ENCODE results near the gene PLEKHM2.

DNA sequence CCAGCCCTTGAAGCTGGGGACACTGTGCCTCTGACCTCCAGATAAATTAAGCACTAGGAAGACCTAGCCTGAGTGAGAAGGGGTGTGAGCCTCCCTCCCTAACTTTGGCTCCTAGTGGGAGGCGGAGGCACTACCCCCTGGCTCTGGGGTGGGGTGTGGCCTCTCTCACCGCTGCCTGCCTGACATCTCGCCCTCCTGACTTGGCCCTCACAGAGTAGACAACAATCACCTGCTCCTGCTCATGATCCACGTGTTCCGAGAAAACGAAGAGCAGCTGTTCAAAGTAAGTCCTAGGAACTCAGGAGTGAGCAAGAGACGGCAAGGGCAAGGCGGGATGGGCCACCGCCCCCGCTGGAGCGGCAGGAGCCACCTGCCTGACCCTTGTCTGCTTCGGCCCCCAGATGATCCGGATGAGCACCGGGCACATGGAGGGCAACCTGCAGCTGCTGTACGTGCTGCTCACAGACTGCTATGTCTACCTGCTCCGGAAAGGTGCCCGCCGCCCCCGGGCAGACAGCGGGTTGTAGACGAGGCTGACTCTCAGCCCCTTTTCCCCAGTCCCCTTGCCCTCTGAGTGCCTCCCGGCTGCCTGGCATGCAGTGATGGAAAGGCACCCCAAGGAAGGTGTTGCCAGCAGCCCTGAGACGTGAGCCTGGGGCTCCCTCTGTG lies 43.9 kb downstream of the PLEKHM2 start:
- TF ChIP-seq, protein P1, sequence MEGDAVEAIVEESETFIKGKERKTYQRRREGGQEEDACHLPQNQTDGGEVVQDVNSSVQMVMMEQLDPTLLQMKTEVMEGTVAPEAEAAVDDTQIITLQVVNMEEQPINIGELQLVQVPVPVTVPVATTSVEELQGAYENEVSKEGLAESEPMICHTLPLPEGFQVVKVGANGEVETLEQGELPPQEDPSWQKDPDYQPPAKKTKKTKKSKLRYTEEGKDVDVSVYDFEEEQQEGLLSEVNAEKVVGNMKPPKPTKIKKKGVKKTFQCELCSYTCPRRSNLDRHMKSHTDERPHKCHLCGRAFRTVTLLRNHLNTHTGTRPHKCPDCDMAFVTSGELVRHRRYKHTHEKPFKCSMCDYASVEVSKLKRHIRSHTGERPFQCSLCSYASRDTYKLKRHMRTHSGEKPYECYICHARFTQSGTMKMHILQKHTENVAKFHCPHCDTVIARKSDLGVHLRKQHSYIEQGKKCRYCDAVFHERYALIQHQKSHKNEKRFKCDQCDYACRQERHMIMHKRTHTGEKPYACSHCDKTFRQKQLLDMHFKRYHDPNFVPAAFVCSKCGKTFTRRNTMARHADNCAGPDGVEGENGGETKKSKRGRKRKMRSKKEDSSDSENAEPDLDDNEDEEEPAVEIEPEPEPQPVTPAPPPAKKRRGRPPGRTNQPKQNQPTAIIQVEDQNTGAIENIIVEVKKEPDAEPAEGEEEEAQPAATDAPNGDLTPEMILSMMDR (IDR thresholded peaks at IDR 0.05; ENCODE audit: insufficient read depth, low read length): no peak
- TF ChIP-seq, protein P2, sequence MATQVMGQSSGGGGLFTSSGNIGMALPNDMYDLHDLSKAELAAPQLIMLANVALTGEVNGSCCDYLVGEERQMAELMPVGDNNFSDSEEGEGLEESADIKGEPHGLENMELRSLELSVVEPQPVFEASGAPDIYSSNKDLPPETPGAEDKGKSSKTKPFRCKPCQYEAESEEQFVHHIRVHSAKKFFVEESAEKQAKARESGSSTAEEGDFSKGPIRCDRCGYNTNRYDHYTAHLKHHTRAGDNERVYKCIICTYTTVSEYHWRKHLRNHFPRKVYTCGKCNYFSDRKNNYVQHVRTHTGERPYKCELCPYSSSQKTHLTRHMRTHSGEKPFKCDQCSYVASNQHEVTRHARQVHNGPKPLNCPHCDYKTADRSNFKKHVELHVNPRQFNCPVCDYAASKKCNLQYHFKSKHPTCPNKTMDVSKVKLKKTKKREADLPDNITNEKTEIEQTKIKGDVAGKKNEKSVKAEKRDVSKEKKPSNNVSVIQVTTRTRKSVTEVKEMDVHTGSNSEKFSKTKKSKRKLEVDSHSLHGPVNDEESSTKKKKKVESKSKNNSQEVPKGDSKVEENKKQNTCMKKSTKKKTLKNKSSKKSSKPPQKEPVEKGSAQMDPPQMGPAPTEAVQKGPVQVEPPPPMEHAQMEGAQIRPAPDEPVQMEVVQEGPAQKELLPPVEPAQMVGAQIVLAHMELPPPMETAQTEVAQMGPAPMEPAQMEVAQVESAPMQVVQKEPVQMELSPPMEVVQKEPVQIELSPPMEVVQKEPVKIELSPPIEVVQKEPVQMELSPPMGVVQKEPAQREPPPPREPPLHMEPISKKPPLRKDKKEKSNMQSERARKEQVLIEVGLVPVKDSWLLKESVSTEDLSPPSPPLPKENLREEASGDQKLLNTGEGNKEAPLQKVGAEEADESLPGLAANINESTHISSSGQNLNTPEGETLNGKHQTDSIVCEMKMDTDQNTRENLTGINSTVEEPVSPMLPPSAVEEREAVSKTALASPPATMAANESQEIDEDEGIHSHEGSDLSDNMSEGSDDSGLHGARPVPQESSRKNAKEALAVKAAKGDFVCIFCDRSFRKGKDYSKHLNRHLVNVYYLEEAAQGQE (IDR thresholded peaks at IDR 0.05; ENCODE audit: insufficient replicate concordance, low read depth): no peak
- no peak for TF ChIP-seq POLR2AphosphoS5 (IDR thresholded peaks at IDR 0.05; ENCODE audit: low read depth)
- no peak for TF ChIP-seq SPI1 (IDR thresholded peaks at IDR 0.05; ENCODE audit: borderline replicate concordance, low read depth)
- no peak for TF ChIP-seq GABPA (IDR thresholded peaks at IDR 0.05; ENCODE audit: low read depth)

All from HL-60 (cell line).